Fibroblast of lung (primary cell): ENCODE measurements around the gene GALNT17. TPM values are rescaled to one million over a fixed set of nuclear protein-coding genes. Genes with fewer than 3 reads are reported as not detected.
"Not testable (repeated sequence)": the region's sequence is repeated elsewhere in the genome, so short reads cannot be mapped to it uniquely, and the experiment has no call there.

Experiments used
- DNase-seq, 2 donors: peaks; one replicate each; pipeline versions ENCODE4 v3.0.0 to v3.0.0-alpha.2; 2010; ENCODE audit warnings: low read depth in 2 of 2
- H2AFZ ChIP-seq: 2 replicates; pipeline ENCODE4 v1.5.1; 2012; ENCODE audit warnings: low read length, control low read depth, inconsistent platforms
- H3K27ac ChIP-seq: 2 replicates; pipeline ENCODE4 v1.5.1; 2011; ENCODE audit warnings: low read length, control low read depth; ENCODE audit not compliant: insufficient read depth
- H3K27me3 ChIP-seq: 2 replicates; pipeline ENCODE4 v1.5.1; 2011; ENCODE audit warnings: mild to moderate bottlenecking, low read length; ENCODE audit not compliant: control insufficient read depth, insufficient read depth
- H3K36me3 ChIP-seq: 2 replicates; pipeline ENCODE4 v1.5.1; 2011; ENCODE audit warnings: low read length; ENCODE audit not compliant: control insufficient read depth, insufficient read depth
- H3K4me1 ChIP-seq: 2 replicates; pipeline ENCODE4 v1.5.1; 2011; ENCODE audit warnings: low read length; ENCODE audit not compliant: control insufficient read depth, insufficient read depth; ENCODE audit errors: extremely low read depth
- H3K4me2 ChIP-seq: 2 replicates; pipeline ENCODE4 v1.5.1; 2011; ENCODE audit warnings: low read length, control low read depth; ENCODE audit not compliant: insufficient read depth; ENCODE audit errors: extremely low read depth
- H3K4me3 ChIP-seq, 4 experiments: fragments of 200-600 bp in 1 of 4; sonication (generic) in 1 of 4; replicated peaks in 1 of 4; 2 replicates each; pipeline ENCODE4 v1.5.1; 2011 to 2016; ENCODE audit warnings: low read length in 4 of 4, low read depth in 3 of 4, mild to moderate bottlenecking in 3 of 4, control low read depth in 2 of 4, inconsistent platforms in 1 of 4, mixed read lengths in 1 of 4; ENCODE audit not compliant: insufficient read depth in 1 of 4; ENCODE audit errors: control extremely low read depth in 1 of 4
- H3K79me2 ChIP-seq: 2 replicates; pipeline ENCODE4 v1.5.1; 2012; ENCODE audit warnings: mild to moderate bottlenecking, low read length, inconsistent platforms; ENCODE audit not compliant: control insufficient read depth, insufficient read depth
- H3K9ac ChIP-seq: 2 replicates; pipeline ENCODE4 v1.5.1; 2011; ENCODE audit warnings: mild to moderate bottlenecking, low read length, control low read depth; ENCODE audit not compliant: insufficient read depth
- H3K9me3 ChIP-seq: 2 replicates; pipeline ENCODE4 v1.5.1; 2012; ENCODE audit warnings: low read depth, low read length; ENCODE audit not compliant: control insufficient read depth, insufficient read depth
- H4K20me1 ChIP-seq: 2 replicates; pipeline ENCODE4 v1.5.1; 2011; ENCODE audit warnings: low read length; ENCODE audit not compliant: control insufficient read depth, insufficient read depth; ENCODE audit errors: extremely low read depth
- EZH2 ChIP-seq: IDR thresholded peaks from 2 replicates; pipeline ENCODE4 v1.5.1; 2012; ENCODE audit warnings: low read length, control low read depth, mild to moderate bottlenecking; ENCODE audit errors: missing control alignments
- polyA plus RNA-seq, 2 donors: library from polyadenylated mRNA; depleted of rRNA in 1 of 2; stranded (reverse) in 1 of 2; unstranded in 1 of 2; fragments of >200 nt; gene quantifications; 2 replicates each; pipeline ENCODE4 v1.2.1, GENCODE V29; 2011 to 2012; ENCODE audit warnings: missing spikeins in 1 of 2
- total RNA-seq: library from RNA; depleted of rRNA; stranded (reverse); fragments of >200 nt; gene quantifications from 2 replicates; pipeline ENCODE4 v1.2.1, GENCODE V29; 2014
- TF ChIP-seq, protein P1 (sequence below), 2 donors: IDR thresholded peaks in 1 of 2; conservative IDR thresholded peaks in 1 of 2; 1 replicate in 1 of 2; 2 replicates in 1 of 2; pipeline ENCODE4 v1.5.1; 2011 to 2012; ENCODE audit warnings: low read length in 2 of 2, control low read depth in 1 of 2, inconsistent platforms in 1 of 2, low read depth in 1 of 2, mild to moderate bottlenecking in 1 of 2

Gene GALNT17
- total and polyA plus RNA-seq, 2 donors (not counting 1 experiment from before 2014, with no cell fraction given) = under 0.01 TPM; not detected in 1

DNA sequence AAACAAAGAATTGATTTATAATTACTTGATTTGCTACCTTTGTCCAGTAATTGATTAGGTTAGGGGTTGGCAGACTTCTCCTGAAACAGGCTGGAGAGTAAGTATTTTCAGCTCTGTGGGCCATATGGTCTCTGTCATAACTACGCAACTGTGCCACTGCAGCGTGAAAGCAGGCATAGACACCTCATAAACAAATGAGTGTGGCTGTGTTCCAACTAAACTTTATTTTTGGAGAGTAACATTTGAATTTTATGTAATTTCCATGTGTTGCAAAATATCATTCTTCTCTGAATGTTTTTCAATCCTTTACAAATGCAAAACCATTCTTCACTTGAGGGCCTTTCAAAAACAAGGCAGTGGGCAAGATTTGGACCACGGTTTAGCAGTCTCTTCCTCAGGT, 76.9 kb downstream of the GALNT17 start:
- Histone ChIP-seq H3K9me3 (no peaks in the 10 kb centered on the region), H3K36me3 (no peaks in the 10 kb centered on the region), H3K4me1 (no peaks in the 10 kb centered on the region), H3K4me2 (no peak overlapping the region), H3K27me3 (no peaks in the 10 kb centered on the region), H3K79me2 (no peaks in the 10 kb centered on the region), H4K20me1 (no peaks in the 10 kb centered on the region), H3K9ac (no peak overlapping the region), H3K27ac (no peak overlapping the region), H3K4me3 (no peak overlapping the region), H2AFZ (no peak overlapping the region)
- TF ChIP-seq, protein P1, sequence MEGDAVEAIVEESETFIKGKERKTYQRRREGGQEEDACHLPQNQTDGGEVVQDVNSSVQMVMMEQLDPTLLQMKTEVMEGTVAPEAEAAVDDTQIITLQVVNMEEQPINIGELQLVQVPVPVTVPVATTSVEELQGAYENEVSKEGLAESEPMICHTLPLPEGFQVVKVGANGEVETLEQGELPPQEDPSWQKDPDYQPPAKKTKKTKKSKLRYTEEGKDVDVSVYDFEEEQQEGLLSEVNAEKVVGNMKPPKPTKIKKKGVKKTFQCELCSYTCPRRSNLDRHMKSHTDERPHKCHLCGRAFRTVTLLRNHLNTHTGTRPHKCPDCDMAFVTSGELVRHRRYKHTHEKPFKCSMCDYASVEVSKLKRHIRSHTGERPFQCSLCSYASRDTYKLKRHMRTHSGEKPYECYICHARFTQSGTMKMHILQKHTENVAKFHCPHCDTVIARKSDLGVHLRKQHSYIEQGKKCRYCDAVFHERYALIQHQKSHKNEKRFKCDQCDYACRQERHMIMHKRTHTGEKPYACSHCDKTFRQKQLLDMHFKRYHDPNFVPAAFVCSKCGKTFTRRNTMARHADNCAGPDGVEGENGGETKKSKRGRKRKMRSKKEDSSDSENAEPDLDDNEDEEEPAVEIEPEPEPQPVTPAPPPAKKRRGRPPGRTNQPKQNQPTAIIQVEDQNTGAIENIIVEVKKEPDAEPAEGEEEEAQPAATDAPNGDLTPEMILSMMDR (conservative IDR thresholded peaks at IDR 0.05 in 1 of 2, IDR thresholded peaks at IDR 0.05 in 1 of 2; ENCODE audit: low read depth in 1 of 2, low read length in 2 of 2) = no peak
- TF ChIP-seq EZH2 = no peak
- DNase-seq = no peak

DNA sequence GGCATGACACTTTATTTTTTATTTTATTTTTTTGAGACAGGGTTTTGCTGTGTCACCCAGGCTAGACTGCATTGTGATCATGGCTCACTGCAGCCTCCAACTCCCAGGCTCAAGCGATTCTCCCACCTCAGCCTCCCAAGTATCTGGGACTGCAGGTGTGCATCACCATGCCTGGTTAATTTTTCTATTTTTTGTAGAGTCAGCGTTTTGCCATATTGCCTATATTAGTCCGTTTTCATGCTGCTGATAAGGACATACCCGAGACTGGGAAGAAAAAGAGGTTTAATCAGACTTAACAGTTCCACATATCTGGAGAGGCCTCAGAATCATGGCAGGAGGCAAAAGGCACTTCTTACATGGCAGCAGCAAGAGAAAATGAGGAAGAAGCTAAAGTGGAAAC, 77.5 kb downstream of the GALNT17 start:
- H3K9ac ChIP-seq, H3K9me3 ChIP-seq, H4K20me1 ChIP-seq, DNase-seq, H3K79me2 ChIP-seq, H3K4me1 ChIP-seq, H2AFZ ChIP-seq, H3K27ac ChIP-seq, H3K4me2 ChIP-seq, H3K36me3 ChIP-seq, H3K4me3 ChIP-seq, H3K27me3 ChIP-seq: not testable (repeated sequence)

DNA sequence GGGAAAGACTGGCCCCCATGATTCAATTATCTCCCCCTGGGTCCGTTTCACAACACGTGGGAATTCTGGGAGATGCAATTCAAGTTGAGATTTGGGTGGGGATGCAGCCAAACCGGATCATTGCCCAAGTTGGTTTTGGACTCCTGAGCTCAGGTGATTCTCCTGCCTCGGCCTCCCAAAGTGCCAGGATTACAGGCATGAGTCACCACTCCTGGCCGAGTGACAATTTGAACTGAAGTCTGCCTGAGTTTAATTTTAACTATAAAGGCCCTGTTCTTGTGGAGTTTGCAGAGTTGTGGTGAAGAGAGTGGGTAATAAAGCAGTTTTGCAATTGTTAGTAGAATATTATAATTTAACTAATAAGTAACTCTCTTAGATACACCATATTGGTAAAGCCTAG, 78.3 kb downstream of the GALNT17 start:
- DNase-seq = no peak
- no peaks in the 10 kb centered on the region for H3K27me3 ChIP-seq
- no peak overlapping the region for H3K27ac ChIP-seq
- H3K9ac ChIP-seq = no peak overlapping the region
- H3K79me2 ChIP-seq = no peaks in the 10 kb centered on the region
- no peak overlapping the region for H2AFZ ChIP-seq
- no peak overlapping the region for H3K4me3 ChIP-seq
- H4K20me1 ChIP-seq = no peaks in the 10 kb centered on the region
- no peaks in the 10 kb centered on the region for H3K9me3 ChIP-seq
- H3K4me1 ChIP-seq = no peaks in the 10 kb centered on the region
- no peak for TF ChIP-seq EZH2
- TF ChIP-seq, protein P1 (conservative IDR thresholded peaks at IDR 0.05 in 1 of 2, IDR thresholded peaks at IDR 0.05 in 1 of 2; ENCODE audit: low read depth in 1 of 2, low read length in 2 of 2) = no peak
- H3K4me2 ChIP-seq = no peak overlapping the region
- no peaks in the 10 kb centered on the region for H3K36me3 ChIP-seq

DNA sequence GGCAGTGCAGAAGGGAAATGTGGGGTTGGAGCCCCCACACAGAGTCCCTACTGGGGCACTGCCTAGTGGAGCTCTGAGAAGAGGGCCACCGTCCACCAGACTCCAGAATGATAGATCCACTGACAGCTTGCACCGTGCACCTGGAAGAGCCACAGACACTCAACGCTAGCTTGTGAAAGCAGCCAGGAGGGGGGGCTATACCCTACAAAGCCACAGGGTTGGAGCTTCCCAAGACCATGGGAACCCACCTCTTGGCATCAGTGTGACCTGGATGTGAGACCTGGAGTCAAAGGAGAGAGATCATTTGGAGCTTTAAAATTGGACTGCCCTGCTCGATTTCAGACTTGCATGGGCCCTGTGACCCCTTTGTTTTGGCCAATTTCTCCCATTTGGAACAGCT, 80.5 kb downstream of the GALNT17 start:
- not testable (repeated sequence) for H3K4me1 ChIP-seq, H3K27me3 ChIP-seq, H3K4me2 ChIP-seq, H3K79me2 ChIP-seq, H3K9me3 ChIP-seq, H4K20me1 ChIP-seq, H3K9ac ChIP-seq, H3K4me3 ChIP-seq, H3K27ac ChIP-seq, H2AFZ ChIP-seq, H3K36me3 ChIP-seq, DNase-seq
